H54 (cell line): ENCODE data around the gene POC1B.

Experiments used
- DNase-seq: peaks from one replicate; pipeline ENCODE4 v3.0.0; 2011; ENCODE audit warnings: low spot score, mixed read lengths; ENCODE audit not compliant: insufficient read length
- FAIRE-seq: peaks from 3 replicates; lab custom pipeline; 2011; peaks lifted over from hg19 to GRCh38; lab: Jason Lieb, UNC
- POLR2A ChIP-seq: IDR thresholded peaks from 2 replicates; pipeline ENCODE4 v1.6.1; 2011; ENCODE audit warnings: low read depth, mild to moderate bottlenecking, low read length

Gene POC1B

GRCh38 chr12:89379148-89379838, 146.6 kb downstream of the POC1B start:
- DNase-seq: no peak
- no peak for FAIRE-seq
- TF ChIP-seq POLR2A: no peak

- FAIRE-seq (no peak), DNase-seq (no peak)
- no peak for TF ChIP-seq POLR2A
These were observed 149.0 kb downstream of the POC1B start for GRCh38 chr12:89376844-89377243.

- no peak for TF ChIP-seq POLR2A
- FAIRE-seq: no peak
- no peak for DNase-seq
These were observed 149.7 kb downstream of the POC1B start for GRCh38 chr12:89376202-89376529.

- TF ChIP-seq POLR2A: no peak
- peak; percentile 37 for DNase-seq
- no peak for FAIRE-seq
These were observed 151.9 kb downstream of the POC1B start for GRCh38 chr12:89373763-89374572.

GRCh38 chr12:89372584-89373370, 153.1 kb downstream of the POC1B start:
- TF ChIP-seq POLR2A: no peak
- DNase-seq: no peak
- no peak for FAIRE-seq

- DNase-seq (no peak), FAIRE-seq (peak; percentile 88)
- no peak for TF ChIP-seq POLR2A
These were observed 155.0 kb downstream of the POC1B start for GRCh38 chr12:89370850-89371249.

GRCh38 chr12:89370421-89370831, 155.4 kb downstream of the POC1B start:
- DNase-seq (no peak), FAIRE-seq (no peak)
- no peak for TF ChIP-seq POLR2A
